NK-92 (cell line): ENCODE data around the gene TTLL11.

Source experiments
- DNase-seq: peaks from one replicate; lab custom pipeline; 2025; ENCODE audit not compliant: unreplicated experiment; lab: John Stamatoyannopoulos, UW

Gene TTLL11

GRCh38 chr9:121862371-121863332 lies 230.5 kb downstream of the TTLL11 start:
- no peak for DNase-seq

GRCh38 chr9:121861501-121862180 lies 231.5 kb downstream of the TTLL11 start:
- DNase-seq: no peak

GRCh38 chr9:121860744-121861143 lies 232.4 kb downstream of the TTLL11 start:
- no peak for DNase-seq

- no peak for DNase-seq
These were observed 232.9 kb downstream of the TTLL11 start for GRCh38 chr9:121860213-121860612.

GRCh38 chr9:121859646-121860045 lies 233.5 kb downstream of the TTLL11 start:
- DNase-seq: no peak

- no peak for DNase-seq
These were observed 234.3 kb downstream of the TTLL11 start for GRCh38 chr9:121858788-121859187.

- DNase-seq: no peak
These were observed 235.2 kb downstream of the TTLL11 start for GRCh38 chr9:121857928-121858327.

- DNase-seq: no peak
These were observed 237.6 kb downstream of the TTLL11 start for GRCh38 chr9:121855476-121855875.

- no peak for DNase-seq
These were observed 239.3 kb downstream of the TTLL11 start for GRCh38 chr9:121853617-121854395.

GRCh38 chr9:121852651-121853616 lies 240.2 kb downstream of the TTLL11 start:
- no peak for DNase-seq

- no peak for DNase-seq
These were observed 240.9 kb downstream of the TTLL11 start for GRCh38 chr9:121852241-121852640.

- DNase-seq: no peak
These were observed 241.4 kb downstream of the TTLL11 start for GRCh38 chr9:121851641-121852091.

GRCh38 chr9:121850366-121850765 lies 242.7 kb downstream of the TTLL11 start:
- DNase-seq: no peak

- DNase-seq: no peak
These were observed 243.6 kb downstream of the TTLL11 start for GRCh38 chr9:121849554-121849953.

GRCh38 chr9:121844562-121844961 lies 248.5 kb downstream of the TTLL11 start:
- no peak for DNase-seq

GRCh38 chr9:121844098-121844497 lies 249.0 kb downstream of the TTLL11 start:
- DNase-seq: no peak

GRCh38 chr9:121842612-121842978 lies 250.5 kb downstream of the TTLL11 start:
- no peak for DNase-seq

- DNase-seq: no peak
These were observed 251.1 kb downstream of the TTLL11 start for GRCh38 chr9:121841771-121842611.
